HG02678 (cell line): ENCODE results near the gene TMEM205.
A peak's percentile ranks its signal among the peaks of the same experiment; 100 is the strongest.
"Not testable (repeated sequence)": the region's sequence is repeated elsewhere in the genome, so short reads cannot be mapped to it uniquely, and the experiment has no call there.

Source experiments
- ATAC-seq: cut with Tn5 transposase; IDR thresholded peaks from one replicate; pipeline ENCODE4 v1.9.1; 2021; ENCODE audit warnings: mild to moderate bottlenecking, moderate library complexity; ENCODE audit not compliant: unreplicated experiment

Gene TMEM205

GRCh38 chr19:11346104-11346940, at the start of gene TMEM205, which contains the start of gene CCDC159:
Gene TMEM205, minus strand, starts transcription at chr19:11346268. Its CDS starts 649 bp downstream, at chr19:11345619.
Gene CCDC159, plus strand, starts transcription at chr19:11346519. Its CDS starts 88 bp downstream, at chr19:11346607.
- peak; percentile 92 for ATAC-seq

- ATAC-seq = no peak
These were observed 45.0 kb upstream of the TMEM205 start for GRCh38 chr19:11390933-11391680.

GRCh38 chr19:11390359-11390758, 44.3 kb upstream of the TMEM205 start:
- ATAC-seq = no peak

GRCh38 chr19:11387162-11388034, 41.3 kb upstream of the TMEM205 start:
- ATAC-seq = no peak

GRCh38 chr19:11384778-11385129, 38.7 kb upstream of the TMEM205 start:
- ATAC-seq = no peak

- ATAC-seq = no peak
These were observed 37.6 kb upstream of the TMEM205 start for GRCh38 chr19:11383706-11384048.

GRCh38 chr19:11382898-11383705, 37.0 kb upstream of the TMEM205 start:
- ATAC-seq = no peak

- peak; percentile 81 for ATAC-seq
These were observed 34.8 kb upstream of the TMEM205 start for GRCh38 chr19:11380653-11381537.

- ATAC-seq = no peak
These were observed 33.8 kb upstream of the TMEM205 start for GRCh38 chr19:11379857-11380350.

- ATAC-seq = not testable (repeated sequence)
These were observed 33.3 kb upstream of the TMEM205 start for GRCh38 chr19:11379269-11379845.

- no peak for ATAC-seq
These were observed 32.5 kb upstream of the TMEM205 start for GRCh38 chr19:11378319-11379189.

GRCh38 chr19:11377756-11378155, 31.7 kb upstream of the TMEM205 start:
- ATAC-seq = no peak

- ATAC-seq = no peak
These were observed 31.2 kb upstream of the TMEM205 start for GRCh38 chr19:11377237-11377636.

GRCh38 chr19:11375143-11375948, 29.3 kb upstream of the TMEM205 start:
- ATAC-seq = no peak

- ATAC-seq = peak; percentile 90
These were observed 28.5 kb upstream of the TMEM205 start, which contains the start of gene SWSAP1 for GRCh38 chr19:11374433-11375142. Gene SWSAP1, plus strand, starts transcription at chr19:11374666. Its CDS starts 15 bp downstream, at chr19:11374681.

- ATAC-seq = no peak
These were observed 27.9 kb upstream of the TMEM205 start for GRCh38 chr19:11373885-11374432.
